Stimulated activated CD4-positive, alpha-beta T cell treated with anti-CD3 and anti-CD28 coated beads, Interleukin-1b, Interleukin-23, amount 100 ng/mL, for 24 hours (primary cell): Measurements from ENCODE around the gene NUDCD3.

Experiments
- DNase-seq, 4 experiments: peaks; one replicate each; pipeline ENCODE4 v3.0.0-alpha.2; 2020; ENCODE audit warnings: low read depth in 4 of 4, low spot score in 1 of 4

The NUDCD3 gene

DNA sequence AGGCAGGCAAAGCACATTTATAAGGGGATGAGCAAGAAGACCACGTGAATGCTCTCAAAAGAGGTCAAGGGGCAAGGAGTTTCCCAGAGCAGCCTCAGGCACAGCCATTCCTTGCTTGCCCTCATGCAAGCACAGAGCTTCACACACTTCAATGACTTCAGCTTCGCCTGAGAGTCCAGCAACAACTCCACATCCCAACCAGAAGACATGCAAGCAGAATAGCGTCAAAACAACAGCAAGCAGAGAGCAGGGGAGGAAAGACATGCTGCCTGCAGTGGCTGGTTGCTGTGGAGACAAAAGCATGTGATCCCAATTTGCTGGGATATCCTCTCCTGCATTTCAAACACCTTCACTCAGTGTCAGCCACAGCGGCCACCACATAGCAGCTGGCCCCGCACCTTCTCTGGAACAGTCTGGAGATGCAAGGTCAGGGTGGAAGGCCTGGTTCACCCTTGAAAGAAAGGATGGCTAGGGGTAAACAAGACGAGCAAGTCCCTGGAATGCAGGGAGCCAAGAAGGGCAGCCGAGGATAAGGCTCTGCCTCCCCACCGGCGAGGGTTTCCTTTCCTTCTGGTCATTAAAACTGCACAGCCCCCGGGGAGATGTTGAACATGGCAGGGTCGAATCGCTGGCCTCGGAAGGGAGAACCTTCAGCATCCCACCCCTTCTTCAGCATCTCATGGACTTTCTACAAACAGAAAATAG, 104.9 kb downstream of the NUDCD3 start:
- no peak for DNase-seq

DNA sequence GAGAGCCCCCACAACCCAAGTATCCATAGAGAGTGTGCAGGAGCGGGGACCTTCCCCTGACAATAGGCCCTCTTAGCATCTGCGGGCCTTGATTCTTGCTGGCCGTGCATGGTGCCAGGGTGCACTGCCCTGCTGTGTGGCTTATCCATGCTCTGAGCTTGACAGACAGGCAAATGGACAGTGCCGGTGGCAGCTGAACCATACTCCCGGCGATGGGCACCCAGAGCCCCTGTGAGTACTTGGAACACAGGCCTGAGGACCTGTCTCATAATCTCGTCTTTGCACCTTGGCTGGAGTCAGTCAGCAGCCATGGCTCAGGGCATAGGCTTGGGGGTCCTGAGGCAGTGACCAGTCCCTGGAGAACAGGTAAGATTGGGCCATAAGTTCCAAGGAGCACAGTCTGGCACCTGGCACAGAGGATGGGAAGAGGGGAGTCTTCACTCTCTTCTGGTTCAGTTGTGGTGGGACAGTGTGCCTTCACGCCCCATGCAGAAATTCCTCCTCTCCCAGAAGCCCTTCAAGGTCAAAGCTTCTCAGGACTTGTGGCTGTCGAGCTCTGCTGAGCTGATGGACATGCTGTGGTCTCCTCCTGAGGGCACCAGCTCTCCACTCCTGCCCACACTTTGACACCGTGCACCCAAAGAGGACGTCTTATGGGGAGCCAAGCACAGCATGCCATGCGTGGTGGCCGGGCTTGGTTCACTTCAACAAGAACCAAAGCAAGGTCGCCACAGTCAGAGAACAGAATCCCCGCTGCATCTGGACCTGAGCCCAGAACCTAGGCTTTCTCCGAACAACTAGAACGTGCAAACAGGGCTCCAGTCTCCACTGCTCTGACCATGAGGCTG, 105.6 kb downstream of the NUDCD3 start:
- DNase-seq, result no peak

DNA sequence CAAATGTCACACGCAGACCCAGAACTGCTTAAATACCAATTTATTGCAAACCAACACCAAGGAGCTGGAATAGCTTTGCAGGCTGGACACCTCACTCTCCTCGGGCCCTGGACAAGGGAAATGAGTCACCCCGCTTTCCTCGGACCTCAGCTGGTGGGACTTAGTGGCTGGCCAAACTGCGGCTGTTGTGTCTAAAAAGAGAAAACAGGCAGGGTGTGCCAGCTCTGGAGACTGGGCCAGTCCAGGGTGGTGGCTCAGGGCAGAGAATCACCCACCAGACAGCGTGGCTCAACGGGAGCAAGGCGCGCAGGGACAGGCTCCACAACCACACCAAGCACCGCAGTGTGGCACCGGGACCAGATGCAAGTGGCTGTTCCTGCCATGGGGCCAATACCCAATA, 106.9 kb downstream of the NUDCD3 start:
- DNase-seq, result no peak

DNA sequence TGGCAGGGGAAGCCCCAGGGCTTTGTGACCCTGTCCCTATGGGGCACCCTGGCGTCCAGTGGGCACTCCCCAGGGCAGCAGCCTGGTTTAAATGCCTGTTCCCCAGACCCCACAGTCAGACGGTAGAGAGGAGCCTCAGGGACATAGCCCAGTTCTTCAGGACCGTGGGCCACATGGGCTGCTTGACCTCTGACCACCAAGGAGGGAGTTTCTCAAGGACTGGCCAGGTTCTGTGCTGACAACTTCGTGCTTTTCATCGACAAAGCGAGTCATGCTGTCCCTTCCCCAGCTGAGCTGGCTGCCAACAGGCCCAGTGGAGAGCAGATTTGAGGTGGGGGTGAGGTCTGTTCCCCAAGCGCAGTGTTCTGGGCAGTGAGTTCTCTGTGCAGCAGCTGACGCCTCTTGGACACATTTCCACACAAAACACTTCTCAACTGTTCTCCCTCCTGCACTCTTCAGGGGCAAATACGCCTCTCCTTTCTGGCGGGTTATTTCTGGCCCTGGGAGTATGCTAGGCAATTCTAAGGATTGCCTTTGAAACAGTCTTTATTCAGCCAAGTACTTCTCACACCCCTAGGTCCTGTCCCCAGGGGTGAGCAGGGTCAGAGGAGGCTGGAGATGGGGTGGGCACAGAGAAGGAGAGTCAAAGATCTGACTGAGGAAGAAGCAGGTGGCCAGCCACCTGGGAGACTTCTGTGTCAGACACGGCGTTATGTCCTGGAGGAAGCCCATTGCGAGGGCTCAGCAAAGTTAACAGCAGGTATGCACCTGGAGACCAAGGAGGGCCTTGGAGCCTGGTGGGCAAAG, 107.8 kb downstream of the NUDCD3 start:
- DNase-seq, result no peak

DNA sequence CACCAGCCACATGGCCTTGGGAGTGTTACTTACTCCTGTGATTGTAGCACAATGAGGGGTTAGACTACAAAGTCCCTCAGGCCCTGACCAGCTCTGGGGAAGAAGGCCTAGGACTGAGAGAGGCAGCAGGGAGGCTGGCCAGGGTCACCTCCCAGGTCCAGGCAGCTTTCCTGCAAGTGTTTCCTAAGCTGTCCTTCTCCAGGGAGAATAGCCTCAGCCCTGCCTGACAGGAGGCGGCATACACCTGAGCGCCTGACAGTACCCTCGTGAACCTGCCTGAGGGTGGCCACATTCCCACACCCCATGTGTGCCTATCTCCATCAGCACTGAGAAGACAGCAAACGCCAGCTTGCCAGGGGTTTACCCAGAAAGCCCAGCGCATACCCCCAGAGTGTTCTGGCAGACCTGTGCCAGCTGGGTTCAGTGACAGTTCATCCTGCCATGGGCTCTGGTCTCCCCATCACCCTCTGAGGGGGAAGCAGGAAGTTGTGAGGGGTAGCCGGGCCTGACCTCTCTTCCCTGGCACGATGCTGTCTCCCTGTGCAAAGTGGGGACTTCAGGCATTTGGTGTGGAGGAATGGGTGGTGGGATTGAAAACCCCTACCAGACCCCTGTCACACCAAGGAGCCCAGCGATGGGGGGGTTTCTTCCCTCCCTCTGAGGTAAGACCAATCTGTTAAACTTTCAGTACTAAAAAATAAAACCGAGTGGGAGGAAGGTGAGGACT, 108.8 kb downstream of the NUDCD3 start:
- no peak for DNase-seq

DNA sequence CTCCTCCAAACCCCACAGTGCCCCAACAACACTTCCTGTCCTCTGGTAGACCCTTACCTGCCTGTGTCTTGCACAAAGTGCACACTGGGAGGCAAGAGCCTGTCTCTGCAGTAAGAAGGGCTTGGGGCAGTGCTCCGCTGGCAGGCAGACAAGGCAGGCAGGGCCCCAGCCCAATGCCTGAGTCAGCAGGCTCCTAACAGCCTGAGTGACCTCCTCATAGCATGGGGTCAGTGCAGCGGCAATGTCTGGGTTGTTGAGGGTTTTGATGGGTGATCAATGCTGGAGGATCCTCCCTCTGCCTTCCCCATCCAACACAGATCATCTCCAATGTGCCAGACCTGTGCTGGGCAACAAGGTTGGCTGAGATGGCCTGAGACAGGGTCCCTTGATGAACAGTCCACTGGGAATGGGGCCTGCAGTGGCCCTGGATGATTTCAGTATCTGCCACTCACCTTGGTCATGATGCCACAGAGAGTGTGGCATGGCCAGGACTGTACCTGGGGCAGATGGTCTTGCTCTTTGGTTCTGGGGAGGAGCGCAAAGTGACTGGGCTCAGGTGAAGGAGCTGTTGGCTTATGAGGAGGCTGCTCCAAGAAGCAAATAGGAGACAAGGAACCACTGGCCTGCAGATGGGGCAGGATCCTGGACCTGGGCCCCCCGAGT, 109.5 kb downstream of the NUDCD3 start:
- DNase-seq, result no peak

DNA sequence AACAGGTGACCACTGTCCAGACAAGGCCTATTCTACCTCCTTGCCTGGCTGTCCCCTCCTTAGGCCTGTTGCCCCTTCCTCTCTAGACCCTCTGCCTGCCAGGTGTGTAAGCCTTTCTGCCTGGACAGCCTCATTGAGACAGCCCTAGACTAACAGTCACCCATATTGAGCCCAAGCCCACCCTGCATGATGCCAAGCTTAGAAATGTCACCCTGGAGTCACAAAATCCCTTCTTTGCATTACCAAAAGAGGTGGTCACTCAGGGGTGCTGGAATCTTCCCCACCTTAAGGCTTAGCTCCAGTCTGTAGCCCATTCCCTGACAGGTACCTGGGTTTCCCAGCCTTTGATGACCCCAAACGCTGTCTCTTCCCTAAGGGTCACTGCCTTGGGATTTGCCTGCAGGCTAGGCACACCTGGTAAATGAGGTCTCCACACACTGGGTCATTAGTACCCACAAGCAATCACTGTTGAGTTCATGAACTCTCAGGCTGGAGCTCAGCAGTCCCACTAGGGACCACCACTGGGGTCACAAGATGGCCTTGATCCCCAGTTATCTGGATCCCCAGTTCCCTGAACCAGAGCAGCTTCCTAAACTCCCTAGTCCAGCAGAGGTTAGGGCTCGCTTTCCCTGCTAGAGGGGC, 110.1 kb downstream of the NUDCD3 start:
- DNase-seq, result no peak

DNA sequence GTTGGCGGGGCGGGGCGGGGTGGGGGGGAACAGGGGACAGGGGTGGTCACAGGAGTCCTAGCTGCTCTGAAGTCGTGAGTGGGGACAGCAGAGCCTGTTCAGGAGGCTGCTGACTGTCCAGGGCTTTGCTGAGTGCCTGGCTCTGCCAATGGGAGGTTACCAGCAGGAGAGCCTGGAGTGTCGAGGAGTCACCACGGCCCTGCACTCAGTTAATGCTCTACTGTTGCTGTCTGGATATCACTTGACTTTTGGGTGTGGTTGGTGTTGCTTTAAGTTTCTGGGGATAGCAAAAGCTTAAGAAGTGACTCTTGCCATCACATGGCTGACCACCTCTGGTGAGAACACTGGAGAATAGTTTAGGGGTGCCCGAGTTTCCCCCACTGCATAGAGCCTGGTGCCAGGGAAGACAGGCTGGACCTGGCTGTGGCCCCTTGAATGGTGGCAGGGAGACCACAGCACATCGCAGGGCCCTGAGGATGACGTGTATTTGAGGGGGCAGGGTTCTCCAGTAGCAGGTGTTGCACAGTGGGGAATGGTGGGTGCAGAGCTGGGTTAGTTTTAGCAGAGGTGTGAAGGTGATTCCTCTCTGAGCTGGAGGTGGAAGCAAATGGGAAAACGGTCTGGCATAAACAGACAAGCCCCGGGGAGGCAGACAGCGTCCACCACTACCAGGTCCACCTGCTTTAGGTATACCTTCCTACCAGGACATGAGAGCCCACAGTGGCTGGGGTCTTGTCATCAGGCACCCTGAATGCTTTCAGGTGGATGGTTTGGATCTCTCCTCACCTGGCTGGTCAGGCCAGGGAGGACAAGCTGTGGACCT, 110.9 kb downstream of the NUDCD3 start:
- no peak for DNase-seq

DNA sequence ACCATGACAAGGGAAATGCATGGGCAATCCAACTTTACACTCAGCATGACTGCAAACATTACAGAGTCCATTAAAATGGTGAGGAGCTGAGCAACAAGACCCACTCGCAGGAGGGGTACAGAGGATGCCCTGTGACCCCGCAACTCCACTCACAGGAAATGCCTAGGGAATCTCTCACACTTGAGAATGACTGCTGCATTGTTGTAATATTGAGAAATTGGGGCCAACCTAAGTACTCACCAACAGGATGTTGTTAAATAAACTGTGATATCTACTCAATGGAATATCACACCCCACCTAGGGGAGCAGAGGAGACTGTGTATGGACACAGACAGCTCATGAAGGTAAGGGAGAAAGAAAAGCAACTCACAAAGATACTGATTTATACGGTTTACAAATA, 111.7 kb downstream of the NUDCD3 start:
- DNase-seq, result no peak

DNA sequence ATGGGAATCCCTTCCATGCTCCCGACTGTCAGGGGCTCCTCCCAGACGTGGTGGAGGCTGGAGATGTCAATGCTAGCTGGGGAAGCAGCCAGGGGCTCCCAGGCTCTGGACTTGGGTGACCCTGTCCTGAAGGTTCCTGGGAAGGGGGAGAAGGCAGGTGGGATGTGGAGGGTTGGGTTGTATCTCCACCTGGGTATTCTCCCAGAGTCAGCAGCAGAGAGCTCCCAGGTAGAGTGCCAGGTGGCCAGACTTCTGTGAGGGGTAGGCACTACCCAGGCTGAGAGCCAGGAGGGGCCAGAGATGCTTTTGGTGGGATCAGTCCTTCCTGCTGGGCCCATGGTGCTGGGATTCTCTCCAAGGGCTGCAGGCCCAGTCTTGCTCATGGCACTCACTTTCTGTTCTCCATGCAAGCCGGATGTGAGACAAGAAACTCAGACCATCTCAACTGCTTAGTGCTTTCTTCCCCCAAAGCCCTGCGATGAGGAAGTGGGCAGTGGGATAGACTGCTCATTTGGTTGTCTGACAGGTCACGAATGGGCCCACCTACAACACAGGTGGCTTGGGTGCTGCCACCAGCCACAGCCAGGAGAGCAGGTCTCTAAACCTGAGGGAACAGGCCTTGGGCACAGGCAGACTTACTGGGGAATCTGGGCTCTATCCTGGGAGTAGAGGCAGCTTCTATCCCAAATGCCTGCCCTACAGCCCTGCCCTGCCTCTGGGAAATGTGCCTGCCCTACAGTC, 112.6 kb downstream of the NUDCD3 start:
- no peak for DNase-seq

DNA sequence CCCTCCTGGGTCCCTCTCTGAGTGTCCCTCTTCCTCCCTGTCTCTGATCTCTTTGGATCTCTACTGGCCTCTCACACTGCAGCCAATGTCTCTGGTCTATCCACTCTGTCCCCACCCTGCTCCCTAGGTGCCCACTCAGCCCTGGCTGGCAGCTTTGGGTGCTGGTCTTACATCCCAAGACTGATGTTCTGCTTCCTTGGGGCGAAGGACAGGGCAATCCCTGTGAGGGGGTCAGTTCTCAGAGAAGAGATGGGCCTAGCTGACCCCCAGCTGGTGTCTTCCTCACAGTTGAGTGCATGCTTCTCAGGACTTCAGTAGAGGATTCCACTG, 113.4 kb downstream of the NUDCD3 start:
- DNase-seq, result no peak

DNA sequence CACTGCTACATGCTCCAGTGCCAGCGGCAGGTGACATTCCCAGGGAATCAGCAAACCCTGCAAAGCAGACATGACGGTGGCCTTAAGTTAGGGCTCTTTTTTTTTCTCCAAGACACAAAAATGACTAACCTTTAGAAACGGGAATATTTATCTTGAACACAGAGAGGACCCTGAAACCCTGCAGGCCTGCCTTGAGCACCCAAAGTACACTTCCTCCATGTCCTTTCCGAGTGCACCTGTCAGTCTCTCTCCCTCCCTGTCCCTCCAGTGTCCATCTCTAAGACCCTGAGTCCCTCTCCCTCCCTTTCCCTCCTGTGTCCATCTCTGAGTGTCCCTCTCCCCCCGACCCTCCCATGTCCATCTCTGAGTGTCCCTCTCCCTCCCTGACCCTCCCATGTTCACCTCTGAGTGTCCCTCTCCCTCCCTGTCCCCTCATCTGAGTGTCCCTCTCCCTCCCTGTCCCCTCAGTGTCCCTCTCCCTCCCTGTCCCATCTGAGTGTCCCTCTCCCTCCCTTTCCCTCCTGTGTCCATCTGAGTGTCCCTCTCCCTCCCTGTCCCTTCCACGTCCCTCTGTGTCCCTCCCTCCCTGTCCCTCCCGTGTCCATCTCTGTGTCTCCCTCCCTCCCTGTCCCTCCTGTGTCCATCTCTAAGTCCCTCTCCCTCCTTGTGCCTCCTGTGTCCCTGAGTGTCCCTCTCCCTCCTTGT, 113.9 kb downstream of the NUDCD3 start:
- no peak for DNase-seq

DNA sequence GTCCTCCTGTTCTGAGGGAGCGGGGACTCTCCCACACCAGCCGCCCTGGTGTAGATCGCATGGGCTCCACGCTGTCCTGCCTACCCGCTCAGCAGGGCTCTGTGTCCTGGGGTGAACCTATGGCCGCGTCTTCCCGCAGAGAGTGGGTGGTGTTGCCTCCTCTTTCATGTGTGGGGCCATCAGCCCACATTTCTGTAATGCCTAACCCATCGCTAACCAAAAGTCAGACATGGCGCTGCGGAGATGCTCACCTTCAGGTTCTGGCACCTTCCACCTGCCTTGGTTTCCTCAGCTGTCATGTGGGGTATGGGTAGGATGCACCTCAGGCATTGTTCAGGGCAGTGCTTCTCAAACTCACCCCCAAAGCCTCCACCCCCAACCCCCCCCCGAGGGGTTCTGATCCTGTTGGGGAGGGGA, 114.5 kb downstream of the NUDCD3 start:
- DNase-seq, result no peak

DNA sequence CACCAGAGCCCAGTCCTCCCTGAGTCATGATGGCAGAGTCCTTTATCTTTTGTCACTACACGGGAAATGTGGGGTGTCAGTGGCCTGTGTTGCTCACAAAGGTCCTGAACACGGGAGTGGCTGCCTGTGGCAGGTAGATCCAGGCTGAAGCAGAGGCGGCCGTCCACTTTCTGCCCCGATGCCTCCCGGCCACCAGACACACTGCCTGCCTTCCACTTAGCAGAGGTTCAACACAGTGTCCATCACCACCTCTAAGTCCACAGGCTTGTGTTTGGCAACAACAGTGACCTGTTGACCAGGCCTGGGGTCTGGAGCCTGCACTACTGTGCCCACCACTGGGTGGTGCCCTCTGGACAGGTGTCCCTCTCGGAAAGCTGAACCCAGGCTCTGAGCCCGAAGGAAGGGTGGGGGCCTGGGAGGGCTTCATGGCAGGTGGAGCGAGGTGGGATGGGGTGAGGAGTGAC, 115.2 kb downstream of the NUDCD3 start:
- DNase-seq, result no peak

DNA sequence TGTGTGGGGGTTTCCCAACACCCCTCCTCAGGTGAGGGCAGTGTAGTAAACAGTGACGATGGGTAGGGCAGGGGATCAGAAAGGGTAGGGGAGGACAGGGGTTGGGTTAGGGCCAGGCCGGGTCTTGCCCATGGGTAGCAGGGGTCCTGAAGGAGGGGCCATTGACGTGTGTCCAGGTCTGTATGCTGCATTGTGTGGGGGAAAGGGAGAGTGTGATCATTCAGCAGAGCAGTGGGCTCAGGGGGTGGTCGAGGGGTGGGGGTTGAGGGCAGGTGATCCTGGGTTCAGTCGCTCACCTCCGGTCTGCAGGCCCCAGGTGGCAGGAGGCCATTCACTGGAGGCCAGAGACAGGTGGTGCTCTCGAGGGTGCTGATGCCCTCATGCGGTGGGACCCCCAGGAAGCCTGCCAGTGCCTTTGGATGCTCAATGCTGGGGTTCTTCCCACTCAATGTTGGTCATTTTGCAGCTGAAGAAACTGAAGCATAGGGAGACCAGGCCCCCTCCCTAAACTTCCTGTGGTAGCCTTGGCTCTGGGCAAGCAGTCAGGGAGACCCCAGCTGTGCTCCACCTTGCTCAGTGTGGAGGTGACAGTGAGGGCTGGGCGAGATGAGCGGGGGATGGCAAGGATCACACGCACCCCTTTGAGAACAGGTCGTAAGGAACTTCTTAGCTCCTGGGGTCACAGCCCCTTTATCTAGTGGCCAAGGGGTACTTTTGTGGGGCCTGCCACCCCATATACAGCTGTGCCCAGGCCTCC, 116.3 kb downstream of the NUDCD3 start:
- no peak for DNase-seq

DNA sequence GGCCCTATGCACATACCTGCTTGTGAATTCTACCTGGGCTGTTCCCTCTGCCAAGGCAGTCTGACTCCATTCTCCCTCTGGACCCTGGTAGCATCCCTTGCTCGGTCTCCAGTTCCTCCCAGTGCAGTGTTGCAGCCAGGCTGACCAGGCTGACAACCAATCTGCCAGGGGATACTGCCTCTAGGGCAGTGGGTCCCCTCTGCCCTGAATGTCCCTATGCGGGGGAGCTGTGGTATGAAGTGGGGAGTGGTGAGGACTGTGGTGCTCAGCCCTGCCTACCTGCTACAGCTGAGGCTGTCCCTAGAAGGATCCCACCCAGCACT, 117.1 kb downstream of the NUDCD3 start:
- no peak for DNase-seq
